CD4-positive, alpha-beta T cell (primary cell): ENCODE data around the gene SERPINB13. TPM values are rescaled to one million over a fixed set of nuclear protein-coding genes. Genes with fewer than 3 reads are reported as not detected.

Experiments used
- ATAC-seq: fragments of 200-7000 bp; cut with Tn5 transposase; one replicate; pipeline ENCODE4 v1.10.0; 2022; ENCODE audit warnings: mild to moderate bottlenecking; ENCODE audit not compliant: poor library complexity
- CTCF ChIA-PET: fragments of 350-600 bp; sonication (Branson Sonifier 250); formaldehyde crosslinking; loops from one replicate; lab custom pipeline; 2021; ENCODE audit warnings: antibody characterized with exemption, inconsistent platforms; lab: Charles Lee
- POLR2A ChIA-PET: fragments of 350-600 bp; sonication (Branson Sonifier 250); formaldehyde crosslinking; loops from one replicate; lab custom pipeline; 2021; ENCODE audit warnings: antibody characterized with exemption, inconsistent platforms; lab: Charles Lee
- DNase-seq, 14 experiments: peaks; one replicate each; pipeline ENCODE4 v3.0.0-alpha.2; 2013 to 2020; ENCODE audit warnings: mixed read lengths in 2 of 14
- H3K27ac ChIP-seq, 2 donors: one replicate each; pipeline versions ENCODE4 v1.5.1 to v1.7.0; 2013; ENCODE audit warnings: low read length in 2 of 2, low read depth in 1 of 2, mild to moderate bottlenecking in 1 of 2
- H3K27me3 ChIP-seq, 2 experiments: 1 replicate in 1 of 2; 2 replicates in 1 of 2; pipeline versions ENCODE4 v1.6.1 to v1.7.0; 2013; ENCODE audit warnings: low read length in 2 of 2, control low read depth in 1 of 2, mild to moderate bottlenecking in 1 of 2, moderate library complexity in 1 of 2; ENCODE audit not compliant: insufficient read depth in 2 of 2, control insufficient read depth in 1 of 2
- H3K36me3 ChIP-seq: one replicate; pipeline ENCODE4 v1.6.1; 2013; ENCODE audit warnings: low read length, control low read depth; ENCODE audit not compliant: insufficient read depth
- H3K4me1 ChIP-seq: one replicate; pipeline ENCODE4 v1.6.1; 2013; ENCODE audit warnings: low read length, control low read depth; ENCODE audit not compliant: insufficient read depth
- H3K4me3 ChIP-seq: one replicate; pipeline ENCODE4 v1.5.1; 2013; ENCODE audit warnings: mild to moderate bottlenecking, low read length, moderate library complexity
- H3K9me3 ChIP-seq, 2 experiments: 1 replicate in 1 of 2; 2 replicates in 1 of 2; pipeline versions ENCODE4 v1.6.1 to v1.7.0; 2013; ENCODE audit warnings: low read length in 2 of 2, mild to moderate bottlenecking in 2 of 2, control low read depth in 1 of 2, moderate library complexity in 1 of 2; ENCODE audit not compliant: control insufficient read depth in 1 of 2, insufficient read depth in 1 of 2
- H3K27ac Mint-ChIP-seq: one replicate; pipeline ENCODE4 v1.8.0; 2020; ENCODE audit warnings: mixed read lengths
- H3K27me3 Mint-ChIP-seq: one replicate; pipeline ENCODE4 v1.8.0; 2021; ENCODE audit warnings: mixed read lengths
- H3K36me3 Mint-ChIP-seq: one replicate; pipeline ENCODE4 v1.8.0; 2021; ENCODE audit warnings: low read depth, mixed read lengths
- H3K4me1 Mint-ChIP-seq: one replicate; pipeline ENCODE4 v1.8.0; 2021; ENCODE audit warnings: low read depth, mixed read lengths
- H3K4me3 Mint-ChIP-seq: one replicate; pipeline ENCODE4 v1.8.0; 2020; ENCODE audit warnings: mild to moderate bottlenecking, mixed read lengths
- H3K9me3 Mint-ChIP-seq: one replicate; pipeline ENCODE4 v1.8.0; 2020; ENCODE audit warnings: mixed read lengths
- CTCF ChIP-seq: fragments of 200-600 bp; IDR thresholded peaks from one replicate; pipeline ENCODE4 v1.8.0; 2022; ENCODE audit warnings: antibody characterized with exemption, mild to moderate bottlenecking
- intact Hi-C, 2 experiments: fragments of 100-400 bp; cut with DNase I in 1 of 2; cut with micrococcal nuclease in 1 of 2; formaldehyde crosslinking; loops; one replicate each; pipeline versions ENCODE4 v1.15.1 to v1.9.0; 2023 to 2025; cut with DNase I, micrococcal nuclease
- total RNA-seq, 174 experiments: library from RNA in 2 of 174; stranded (reverse) in 2 of 174; gene quantifications; one replicate each; pipeline ENCODE4 v1.2.3 and lab custom pipeline; 2021 to 2026

SERPINB13 gene
- total RNA-seq, 2 experiments from 2014 or later = not detected

- ChIA-PET POLR2A (no interaction called here), CTCF (no interaction called here)
- Mint-ChIP-seq H3K9me3 (no peaks in the 10 kb centered on the region), H3K4me1 (no peaks in the 10 kb centered on the region), H3K4me3 (no peak overlapping the region), H3K27ac (no peak overlapping the region), H3K27me3 (peaks cover 8% of the 10 kb centered on the region), H3K36me3 (no peaks in the 10 kb centered on the region)
- Histone ChIP-seq H3K4me3 (no peak overlapping the region), H3K36me3 (no peaks in the 10 kb centered on the region), H3K9me3 (no peaks in the 10 kb centered on the region), H3K27ac (no peak overlapping the region), H3K4me1 (no peaks in the 10 kb centered on the region), H3K27me3 (peaks cover 0 to 6% of the 10 kb centered on the region in 2 experiments)
- TF ChIP-seq CTCF = no peak
- intact Hi-C loops = no loop called here
- DNase-seq (no peak), ATAC-seq (no peak)
These were observed 35.4 kb upstream of the SERPINB13 start for GRCh38 chr18:63551769-63552168.

GRCh38 chr18:63552581-63552980 lies 34.6 kb upstream of the SERPINB13 start:
- CTCF ChIA-PET = no interaction called here
- no peaks in the 10 kb centered on the region for H3K4me1 ChIP-seq

GRCh38 chr18:63553081-63553480 lies 34.1 kb upstream of the SERPINB13 start:
- intact Hi-C loops = no loop called here
- CTCF ChIA-PET = no interaction called here
- H3K27me3 Mint-ChIP-seq = peaks cover 4% of the 10 kb centered on the region
- DNase-seq (peak in 2 of 14 experiments; percentile 7 to 8), ATAC-seq (no peak)
- POLR2A ChIA-PET = no interaction called here
- no peaks in the 10 kb centered on the region for H3K9me3 ChIP-seq
- H3K27me3 ChIP-seq = peaks cover 0 to 6% of the 10 kb centered on the region in 2 experiments
- TF ChIP-seq CTCF = no peak
- H3K9me3 Mint-ChIP-seq = no peaks in the 10 kb centered on the region
- no peak overlapping the region for H3K27ac Mint-ChIP-seq
- H3K36me3 ChIP-seq = no peaks in the 10 kb centered on the region
- H3K27ac ChIP-seq = no peak overlapping the region
- no peaks in the 10 kb centered on the region for H3K4me1 ChIP-seq
- no peak overlapping the region for H3K4me3 Mint-ChIP-seq
- H3K4me3 ChIP-seq = no peak overlapping the region
- H3K36me3 Mint-ChIP-seq = no peaks in the 10 kb centered on the region
- H3K4me1 Mint-ChIP-seq = no peaks in the 10 kb centered on the region

More at GRCh38 chr18:63552581-63552980, 34.6 kb upstream of the SERPINB13 start:
- DNase-seq = no peak
- Histone ChIP-seq H3K9me3 (no peaks in the 10 kb centered on the region), H3K4me3 (no peak overlapping the region), H3K36me3 (no peaks in the 10 kb centered on the region), H3K27me3 (peaks cover 0 to 6% of the 10 kb centered on the region in 2 experiments), H3K27ac (no peak overlapping the region)
- no peaks in the 10 kb centered on the region for H3K4me1 Mint-ChIP-seq
- no peak overlapping the region for H3K27ac Mint-ChIP-seq
- no peaks in the 10 kb centered on the region for H3K9me3 Mint-ChIP-seq
- H3K27me3 Mint-ChIP-seq = peaks cover 8% of the 10 kb centered on the region
- ATAC-seq = no peak
- no peaks in the 10 kb centered on the region for H3K36me3 Mint-ChIP-seq
- TF ChIP-seq CTCF = no peak
- H3K4me3 Mint-ChIP-seq = no peak overlapping the region
- POLR2A ChIA-PET = no interaction called here
- intact Hi-C loops = no loop called here
